Stimulated activated naive B cell treated with anti-CD40 and anti-IgM and Interleukin-4, amounts not matched to agents 10 μg/mL and 1 μg/mL and 100 μg/mL, for 72 hours (primary cell): ENCODE data around the gene HSD3B2.

Experiments
- ATAC-seq, 2 donors: fragments of 150-1000 bp; cut with Tn5 transposase; replicated peaks; 2 replicates each; pipeline ENCODE4 v1.10.0; 2021; ENCODE audit warnings: moderate library complexity in 1 of 2
- DNase-seq: peaks from one replicate; pipeline ENCODE4 v3.0.0; 2021
- H3K27ac Mint-ChIP-seq: one replicate; pipeline ENCODE4 v1.8.0; 2022; ENCODE audit warnings: mild to moderate bottlenecking, mixed read lengths
- H3K27me3 Mint-ChIP-seq, 2 donors: one replicate each; pipeline ENCODE4 v1.8.0; 2022; ENCODE audit warnings: mixed read lengths in 2 of 2
- H3K36me3 Mint-ChIP-seq, 2 donors: one replicate each; pipeline ENCODE4 v1.8.0; 2022; ENCODE audit warnings: mixed read lengths in 2 of 2, mild to moderate bottlenecking in 1 of 2
- H3K4me1 Mint-ChIP-seq, 2 donors: one replicate each; pipeline ENCODE4 v1.8.0; 2022; ENCODE audit warnings: mixed read lengths in 2 of 2, mild to moderate bottlenecking in 1 of 2
- H3K4me3 Mint-ChIP-seq, 2 donors: one replicate each; pipeline ENCODE4 v1.8.0; 2022; ENCODE audit warnings: mild to moderate bottlenecking in 2 of 2, mixed read lengths in 2 of 2, moderate library complexity in 1 of 2
- H3K9me3 Mint-ChIP-seq, 2 donors: one replicate each; pipeline ENCODE4 v1.8.0; 2022; ENCODE audit warnings: mixed read lengths in 2 of 2, mild to moderate bottlenecking in 1 of 2

HSD3B2 gene

GRCh38 chr1:119452091-119452490 lies 37.1 kb downstream of the HSD3B2 start:
- peaks cover 3 to 6% of the 10 kb centered on the region in 2 donors for H3K27me3 Mint-ChIP-seq
- H3K27ac Mint-ChIP-seq: no peak overlapping the region
- H3K4me1 Mint-ChIP-seq: peaks cover 0 to 3% of the 10 kb centered on the region in 2 donors
- DNase-seq (no peak), ATAC-seq (no peak)
- no peaks in the 10 kb centered on the region for H3K9me3 Mint-ChIP-seq
- no peaks in the 10 kb centered on the region for H3K36me3 Mint-ChIP-seq
- no peak overlapping the region for H3K4me3 Mint-ChIP-seq

DNA sequence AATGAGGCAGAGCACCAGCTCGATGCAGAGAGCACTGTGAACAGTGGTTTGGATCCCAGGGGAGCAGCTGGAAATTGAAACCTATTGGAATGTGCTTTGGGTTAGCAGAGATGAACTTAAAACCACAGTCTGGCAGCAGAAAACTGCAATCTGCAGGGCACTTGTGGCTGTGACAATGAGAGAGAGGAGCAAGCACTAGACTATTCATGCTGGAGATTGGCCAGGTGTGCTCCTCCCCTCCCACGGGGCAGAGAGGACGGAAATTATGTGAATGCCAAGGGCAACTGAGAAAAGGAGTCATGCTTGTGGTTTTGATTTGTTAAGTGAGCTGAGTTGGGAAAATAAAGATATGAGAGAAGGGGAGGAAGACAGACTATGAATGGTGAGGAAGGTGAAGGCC lies 38.1 kb downstream of the HSD3B2 start:
- peaks cover 0 to 3% of the 10 kb centered on the region in 2 donors for H3K4me1 Mint-ChIP-seq
- H3K9me3 Mint-ChIP-seq: no peaks in the 10 kb centered on the region
- peaks cover 3 to 6% of the 10 kb centered on the region in 2 donors for H3K27me3 Mint-ChIP-seq
- DNase-seq (no peak), ATAC-seq (no peak)
- no peaks in the 10 kb centered on the region for H3K36me3 Mint-ChIP-seq
- H3K4me3 Mint-ChIP-seq: no peak overlapping the region
- no peak overlapping the region for H3K27ac Mint-ChIP-seq

- ATAC-seq: no peak
Measured at GRCh38 chr1:119462964-119463363, 48.0 kb downstream of the HSD3B2 start.

GRCh38 chr1:119463569-119463968 lies 48.6 kb downstream of the HSD3B2 start:
- H3K36me3 Mint-ChIP-seq: no peaks in the 10 kb centered on the region
- H3K4me1 Mint-ChIP-seq: no peaks in the 10 kb centered on the region
- H3K4me3 Mint-ChIP-seq: no peak overlapping the region
- H3K27me3 Mint-ChIP-seq: peaks cover 0 to 4% of the 10 kb centered on the region in 2 donors
- ATAC-seq: peak; percentile 39 to 53
- H3K9me3 Mint-ChIP-seq: peaks cover 0 to 2% of the 10 kb centered on the region in 2 donors
- no peak overlapping the region for H3K27ac Mint-ChIP-seq
- no peak for DNase-seq

More at GRCh38 chr1:119462964-119463363, 48.0 kb downstream of the HSD3B2 start:
- Mint-ChIP-seq H3K27ac (no peak overlapping the region), H3K27me3 (peaks cover 0 to 7% of the 10 kb centered on the region in 2 donors), H3K36me3 (no peaks in the 10 kb centered on the region), H3K9me3 (peaks cover 0 to 2% of the 10 kb centered on the region in 2 donors), H3K4me1 (no peaks in the 10 kb centered on the region), H3K4me3 (no peak overlapping the region)
- DNase-seq: no peak

DNA sequence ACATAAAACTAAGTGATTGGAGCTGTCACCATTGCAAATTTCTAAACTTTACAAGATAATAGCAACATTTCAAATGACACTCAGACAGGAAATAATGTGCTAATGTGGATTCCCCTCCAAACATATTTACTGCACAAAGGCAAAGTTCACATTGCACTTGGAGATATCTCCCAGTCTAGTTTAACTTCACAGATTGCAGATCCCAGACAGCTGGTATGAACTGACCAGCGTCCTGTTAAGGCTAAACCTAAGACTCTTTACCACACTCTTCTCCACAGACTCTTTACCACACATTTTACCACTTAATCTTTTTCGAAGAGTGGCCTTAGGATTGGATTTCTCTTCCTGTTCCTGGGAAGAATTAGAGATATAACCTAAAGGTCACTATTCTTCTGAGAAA lies 51.5 kb downstream of the HSD3B2 start:
- no peaks in the 10 kb centered on the region for H3K4me1 Mint-ChIP-seq
- H3K4me3 Mint-ChIP-seq: no peak overlapping the region
- peaks cover 4 to 10% of the 10 kb centered on the region in 2 donors for H3K27me3 Mint-ChIP-seq
- H3K9me3 Mint-ChIP-seq: no peaks in the 10 kb centered on the region
- ATAC-seq (no peak), DNase-seq (no peak)
- no peaks in the 10 kb centered on the region for H3K36me3 Mint-ChIP-seq
- no peak overlapping the region for H3K27ac Mint-ChIP-seq

DNA sequence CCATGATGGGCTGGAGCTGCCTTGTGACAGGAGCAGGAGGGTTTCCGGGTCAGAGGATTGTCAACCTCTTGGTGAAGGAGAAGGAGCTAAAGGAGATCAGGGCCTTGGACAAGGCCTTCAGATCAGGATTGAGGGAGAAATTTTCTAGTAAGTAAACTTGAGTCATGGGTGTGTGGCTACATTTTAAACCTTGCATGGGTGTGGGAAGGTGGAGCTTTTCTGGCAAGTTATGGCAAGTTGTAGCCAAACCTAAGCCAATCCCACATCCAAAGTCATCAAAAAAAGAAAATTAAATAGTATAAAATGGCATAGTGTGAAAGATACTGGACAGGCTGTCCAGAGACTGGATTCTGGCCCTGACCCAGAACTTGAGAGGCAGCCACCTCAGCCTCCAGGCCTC lies 52.3 kb downstream of the HSD3B2 start:
- Mint-ChIP-seq H3K4me1 (no peaks in the 10 kb centered on the region), H3K27ac (no peak overlapping the region), H3K4me3 (no peak overlapping the region), H3K9me3 (no peaks in the 10 kb centered on the region), H3K36me3 (no peaks in the 10 kb centered on the region), H3K27me3 (peaks cover 4 to 13% of the 10 kb centered on the region in 2 donors)
- DNase-seq: no peak
- no peak for ATAC-seq

DNA sequence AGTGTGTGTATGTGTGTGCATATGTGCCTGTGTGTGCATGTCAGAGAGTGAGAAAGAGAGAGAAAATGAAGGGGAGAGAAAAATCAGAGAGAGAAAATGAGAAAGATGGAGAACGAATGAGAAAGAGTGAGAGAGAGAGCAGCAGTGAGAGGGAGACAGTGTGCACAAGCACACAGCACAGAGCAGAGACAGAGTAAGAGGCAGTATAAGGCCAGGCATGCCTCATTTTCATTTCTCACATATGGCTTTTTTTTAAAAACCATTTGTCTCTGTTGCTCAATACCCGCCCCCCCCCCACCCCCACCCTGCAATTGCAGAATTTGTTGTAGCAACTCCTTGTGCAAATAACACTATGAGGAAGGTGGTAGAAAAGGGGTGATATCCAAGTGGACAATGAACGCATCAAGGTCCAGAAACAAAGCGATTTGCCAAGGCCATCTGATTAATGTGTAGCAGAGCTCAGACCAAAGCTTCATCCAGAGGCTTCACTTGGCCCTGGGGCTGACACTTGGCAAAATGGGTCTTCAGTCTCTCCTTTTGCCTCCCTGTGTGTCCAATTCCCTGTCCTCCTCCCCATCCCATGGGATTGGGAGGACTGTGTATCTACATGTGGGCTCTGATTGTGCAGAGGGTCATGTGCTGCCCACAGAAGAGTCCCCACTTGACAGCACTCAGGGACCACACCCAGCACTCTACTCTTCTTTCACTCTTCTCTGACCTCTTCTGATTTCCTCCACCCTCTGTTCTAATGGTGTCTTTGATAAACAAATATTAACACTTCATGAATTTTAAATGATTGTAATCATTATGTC lies 53.1 kb downstream of the HSD3B2 start:
- Mint-ChIP-seq H3K4me1 (no peaks in the 10 kb centered on the region), H3K36me3 (no peaks in the 10 kb centered on the region), H3K9me3 (no peaks in the 10 kb centered on the region), H3K27me3 (peaks cover 4 to 14% of the 10 kb centered on the region in 2 donors), H3K27ac (no peak overlapping the region), H3K4me3 (no peak overlapping the region)
- no peak for DNase-seq
- ATAC-seq: no peak

DNA sequence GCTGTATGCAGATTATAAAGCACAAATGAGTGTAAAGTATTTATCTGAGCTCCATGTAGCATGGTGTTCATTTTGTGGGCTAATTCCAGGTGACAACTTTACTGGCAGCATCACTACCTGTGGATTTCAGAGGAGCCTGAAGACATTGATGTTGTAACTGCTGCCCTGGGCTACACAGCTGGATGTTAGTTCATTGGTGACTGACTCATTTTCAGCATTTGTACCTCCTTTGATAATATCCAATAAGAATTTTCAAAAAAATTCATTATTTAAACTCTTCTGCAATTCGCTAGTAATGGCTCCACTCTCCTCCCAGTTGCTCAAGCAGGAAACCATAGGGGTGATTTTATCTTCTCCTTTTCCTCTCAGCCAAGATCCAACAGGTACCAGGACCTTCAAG lies 54.8 kb downstream of the HSD3B2 start:
- ATAC-seq: no peak
- no peaks in the 10 kb centered on the region for H3K4me1 Mint-ChIP-seq
- H3K36me3 Mint-ChIP-seq: no peaks in the 10 kb centered on the region

GRCh38 chr1:119470377-119470776 lies 55.4 kb downstream of the HSD3B2 start:
- Mint-ChIP-seq H3K4me3 (no peak overlapping the region), H3K27me3 (peaks cover 4 to 14% of the 10 kb centered on the region in 2 donors), H3K36me3 (no peaks in the 10 kb centered on the region), H3K27ac (no peak overlapping the region), H3K9me3 (no peaks in the 10 kb centered on the region), H3K4me1 (no peaks in the 10 kb centered on the region)
- ATAC-seq: no peak
- DNase-seq: no peak

More for the DNA sequence above, 54.8 kb downstream of the HSD3B2 start:
- no peak for DNase-seq
- peaks cover 4 to 14% of the 10 kb centered on the region in 2 donors for H3K27me3 Mint-ChIP-seq
- no peak overlapping the region for H3K4me3 Mint-ChIP-seq
- H3K9me3 Mint-ChIP-seq: no peaks in the 10 kb centered on the region
- no peak overlapping the region for H3K27ac Mint-ChIP-seq

DNA sequence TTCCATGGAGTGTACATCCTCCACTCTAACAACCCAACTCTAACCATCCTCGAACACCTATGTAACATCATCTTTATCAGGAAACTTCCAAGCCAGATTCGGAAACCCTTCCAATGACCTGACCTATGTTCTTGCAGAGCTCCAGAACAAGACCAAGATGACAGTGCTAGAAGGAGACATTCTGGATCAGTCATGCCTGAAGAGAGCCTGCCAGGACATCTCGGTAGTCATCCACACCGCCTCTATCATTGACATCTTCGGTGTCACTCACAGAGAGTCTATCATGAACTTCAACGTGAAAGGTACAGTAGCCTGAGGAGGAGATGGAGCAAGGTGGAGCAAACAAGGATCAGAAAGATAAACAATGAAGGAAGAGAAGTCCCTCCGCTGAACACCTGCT lies 56.0 kb downstream of the HSD3B2 start:
- ATAC-seq: no peak
- Mint-ChIP-seq H3K36me3 (no peaks in the 10 kb centered on the region), H3K4me3 (no peak overlapping the region), H3K27ac (no peak overlapping the region), H3K4me1 (no peaks in the 10 kb centered on the region), H3K9me3 (no peaks in the 10 kb centered on the region), H3K27me3 (peaks cover 4 to 14% of the 10 kb centered on the region in 2 donors)
- no peak for DNase-seq

DNA sequence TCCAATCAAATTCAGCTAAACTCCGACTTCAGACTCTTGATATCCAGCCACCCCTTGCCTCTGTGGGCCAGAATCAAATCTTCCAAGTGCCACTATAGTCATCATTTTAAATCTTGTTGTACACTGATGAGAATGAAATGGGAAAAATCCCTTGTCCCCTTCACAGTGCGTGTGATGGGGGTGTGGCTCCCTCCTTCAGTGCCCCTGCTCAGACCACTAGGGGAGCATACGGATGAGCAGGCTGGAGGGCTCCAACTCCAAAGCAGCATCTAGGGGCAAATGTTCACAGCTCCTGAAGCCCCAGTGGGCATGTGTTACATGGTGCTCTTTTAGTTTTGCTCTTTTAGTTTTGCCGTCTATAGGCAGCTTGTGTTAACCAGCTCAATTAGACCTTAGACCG lies 56.6 kb downstream of the HSD3B2 start:
- no peaks in the 10 kb centered on the region for H3K4me1 Mint-ChIP-seq
- H3K36me3 Mint-ChIP-seq: no peaks in the 10 kb centered on the region
- ATAC-seq (no peak), DNase-seq (no peak)
- no peak overlapping the region for H3K4me3 Mint-ChIP-seq
- no peaks in the 10 kb centered on the region for H3K9me3 Mint-ChIP-seq
- no peak overlapping the region for H3K27ac Mint-ChIP-seq
- peaks cover 4 to 14% of the 10 kb centered on the region in 2 donors for H3K27me3 Mint-ChIP-seq

GRCh38 chr1:119472080-119472818 lies 57.3 kb downstream of the HSD3B2 start:
- Mint-ChIP-seq H3K27me3 (peaks cover 4 to 14% of the 10 kb centered on the region in 2 donors), H3K4me1 (no peaks in the 10 kb centered on the region), H3K4me3 (no peak overlapping the region), H3K36me3 (no peaks in the 10 kb centered on the region), H3K27ac (no peak overlapping the region), H3K9me3 (no peaks in the 10 kb centered on the region)
- no peak for DNase-seq
- ATAC-seq: no peak
